ENCODE data around the gene SPECC1L. TPM values are rescaled to one million over a fixed set of nuclear protein-coding genes. Genes with fewer than 3 reads are reported as not detected.
"Not testable (repeated sequence)": the region's sequence is repeated elsewhere in the genome, so short reads cannot be mapped to it uniquely, and the experiment has no call there.

Gene SPECC1L
- total RNA-seq, 1 donor from 2014 or later, result 123 TPM

GRCh38 chr22:24256736-24257135, 13.9 kb upstream of the SPECC1L start:
- not testable (repeated sequence) for H3K4me1 Mint-ChIP-seq; H3K36me3 Mint-ChIP-seq (ENCODE audit: low read depth)
- peak overlapping the region; percentile 67 for H3K27ac Mint-ChIP-seq (ENCODE audit: unreplicated experiment)

GRCh38 chr22:24259459-24259858, 11.2 kb upstream of the SPECC1L start:
- H3K27ac Mint-ChIP-seq (ENCODE audit: unreplicated experiment), result not testable (repeated sequence)
- DNase-seq (ENCODE audit: low read depth, low spot score), result peak; percentile 68
- TF ChIP-seq CTCF (conservative IDR thresholded peaks at IDR 0.05), result peak; percentile 71

More at GRCh38 chr22:24256736-24257135, 13.9 kb upstream of the SPECC1L start:
- not testable (repeated sequence) for H3K4me3 Mint-ChIP-seq; H3K27me3 Mint-ChIP-seq (ENCODE audit: low read depth); DNase-seq (ENCODE audit: low read depth, low spot score); H3K9me3 Mint-ChIP-seq

GRCh38 chr22:24262185-24262749, 8.4 kb upstream of the SPECC1L start:
- peaks cover 24% of the 10 kb centered on the region for H3K4me1 Mint-ChIP-seq
- not testable (repeated sequence) for H3K9me3 Mint-ChIP-seq; H3K36me3 Mint-ChIP-seq (ENCODE audit: low read depth); H3K27ac Mint-ChIP-seq (ENCODE audit: unreplicated experiment); H3K4me3 Mint-ChIP-seq; DNase-seq (ENCODE audit: low read depth, low spot score); H3K27me3 Mint-ChIP-seq (ENCODE audit: low read depth)

More at GRCh38 chr22:24259459-24259858, 11.2 kb upstream of the SPECC1L start:
- not testable (repeated sequence) for H3K27me3 Mint-ChIP-seq (ENCODE audit: low read depth); H3K4me3 Mint-ChIP-seq; H3K9me3 Mint-ChIP-seq; H3K4me1 Mint-ChIP-seq; H3K36me3 Mint-ChIP-seq (ENCODE audit: low read depth)

- not testable (repeated sequence) for DNase-seq (ENCODE audit: low read depth, low spot score); H3K27me3 Mint-ChIP-seq (ENCODE audit: low read depth); H3K4me3 Mint-ChIP-seq; H3K9me3 Mint-ChIP-seq; H3K36me3 Mint-ChIP-seq (ENCODE audit: low read depth)
- H3K27ac Mint-ChIP-seq (ENCODE audit: unreplicated experiment), result peak overlapping the region; percentile 8
- peaks cover 24% of the 10 kb centered on the region for H3K4me1 Mint-ChIP-seq
Measured at GRCh38 chr22:24263479-24263878, 7.2 kb upstream of the SPECC1L start.

GRCh38 chr22:24264329-24264896, 6.2 kb upstream of the SPECC1L start:
- H3K27me3 Mint-ChIP-seq (ENCODE audit: low read depth); DNase-seq (ENCODE audit: low read depth, low spot score); H3K9me3 Mint-ChIP-seq; H3K36me3 Mint-ChIP-seq (ENCODE audit: low read depth): not testable (repeated sequence)
- peak overlapping the region; percentile 96 for H3K27ac Mint-ChIP-seq (ENCODE audit: unreplicated experiment)
- peak overlapping the region; percentile 84 for H3K4me3 Mint-ChIP-seq
- peaks cover 26% of the 10 kb centered on the region for H3K4me1 Mint-ChIP-seq

- Mint-ChIP-seq H3K27me3 (ENCODE audit: low read depth) (no peaks in the 10 kb centered on the region), H3K4me3 (no peak overlapping the region), H3K4me1 (peaks cover 31% of the 10 kb centered on the region), H3K27ac (ENCODE audit: unreplicated experiment) (no peak overlapping the region), H3K36me3 (ENCODE audit: low read depth) (no peaks in the 10 kb centered on the region), H3K9me3 (no peaks in the 10 kb centered on the region)
- TF ChIP-seq CTCF (conservative IDR thresholded peaks at IDR 0.05), result no peak
- no peak for DNase-seq (ENCODE audit: low read depth, low spot score)
Measured at GRCh38 chr22:24265734-24266133, 4.9 kb upstream of the SPECC1L start.

- H3K27ac Mint-ChIP-seq (ENCODE audit: unreplicated experiment); H3K36me3 Mint-ChIP-seq (ENCODE audit: low read depth); DNase-seq (ENCODE audit: low read depth, low spot score); H3K9me3 Mint-ChIP-seq; H3K27me3 Mint-ChIP-seq (ENCODE audit: low read depth): not testable (repeated sequence)
- Mint-ChIP-seq H3K4me3 (peak overlapping the region; percentile 33), H3K4me1 (peaks cover 33% of the 10 kb centered on the region)
Measured at GRCh38 chr22:24266495-24266894, 4.1 kb upstream of the SPECC1L start.

- H3K27me3 Mint-ChIP-seq (ENCODE audit: low read depth), result no peaks in the 10 kb centered on the region
- H3K4me3 Mint-ChIP-seq, result peak overlapping the region; percentile 92
- H3K36me3 Mint-ChIP-seq (ENCODE audit: low read depth), result peaks cover 2% of the 10 kb centered on the region
- H3K4me1 Mint-ChIP-seq, result peaks cover 41% of the 10 kb centered on the region
- DNase-seq (ENCODE audit: low read depth, low spot score), result no peak
- peak overlapping the region; percentile 93 for H3K27ac Mint-ChIP-seq (ENCODE audit: unreplicated experiment)
- TF ChIP-seq CTCF (conservative IDR thresholded peaks at IDR 0.05), result no peak
- H3K9me3 Mint-ChIP-seq, result no peaks in the 10 kb centered on the region
Measured at GRCh38 chr22:24271386-24271854, 789 bp downstream of the SPECC1L start.

GRCh38 chr22:24273031-24273430, 2.4 kb downstream of the SPECC1L start:
- not testable (repeated sequence) for H3K9me3 Mint-ChIP-seq; H3K36me3 Mint-ChIP-seq (ENCODE audit: low read depth); H3K27me3 Mint-ChIP-seq (ENCODE audit: low read depth); DNase-seq (ENCODE audit: low read depth, low spot score); H3K27ac Mint-ChIP-seq (ENCODE audit: unreplicated experiment)
- Mint-ChIP-seq H3K4me3 (peak overlapping the region; percentile 71), H3K4me1 (peaks cover 49% of the 10 kb centered on the region)

GRCh38 chr22:24273906-24274305, 3.3 kb downstream of the SPECC1L start:
- not testable (repeated sequence) for H3K36me3 Mint-ChIP-seq (ENCODE audit: low read depth); DNase-seq (ENCODE audit: low read depth, low spot score); H3K27me3 Mint-ChIP-seq (ENCODE audit: low read depth); H3K27ac Mint-ChIP-seq (ENCODE audit: unreplicated experiment); H3K9me3 Mint-ChIP-seq
- Mint-ChIP-seq H3K4me1 (peaks cover 49% of the 10 kb centered on the region), H3K4me3 (peak overlapping the region; percentile 71)

Data from neural crest cell (in vitro differentiated cells).